Measurements from ENCODE around the gene OR51Q1. TPM values are rescaled to one million over a fixed set of nuclear protein-coding genes. Genes with fewer than 3 reads are reported as not detected.

Gene OR51Q1
- total and polyA plus RNA-seq, 2 experiments from 2014 or later = not detected

DNA sequence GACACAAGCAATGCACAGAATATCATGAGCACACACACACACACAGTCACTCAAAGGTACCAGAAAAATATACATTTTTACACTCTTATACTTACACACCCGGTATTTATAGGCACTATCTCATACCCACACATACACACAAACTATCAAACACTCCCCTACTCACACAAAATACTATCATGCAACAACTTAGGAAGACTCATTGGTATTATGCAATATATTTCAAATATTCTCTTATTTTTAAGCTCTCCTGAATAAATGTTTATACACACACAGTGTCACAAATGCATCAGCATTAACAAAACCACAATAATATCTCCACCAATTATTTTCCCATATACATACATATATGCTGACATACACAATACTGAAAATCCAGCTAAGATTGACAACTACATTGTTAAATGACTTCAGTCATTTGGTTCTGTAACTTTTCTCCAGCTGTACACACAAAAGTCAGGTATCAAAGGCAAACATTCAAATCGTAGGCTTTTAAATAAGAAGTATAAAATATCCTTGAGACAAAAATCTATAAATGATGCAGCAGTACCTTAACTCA lies 22.0 kb downstream of the OR51Q1 start:
- Histone ChIP-seq H4K20me1 (replicated peaks; ENCODE audit: insufficient read depth) (no peaks in the 10 kb centered on the region), H3K4me3 (no peak overlapping the region), H2AFZ (no peak overlapping the region), H3K27ac (ENCODE audit: low read depth) (no peak overlapping the region), H3F3A (replicated peaks; ENCODE audit: low read depth) (no peaks in the 10 kb centered on the region), H3K4me2 (no peak overlapping the region), H3K4me1 (ENCODE audit: insufficient read depth) (no peaks in the 10 kb centered on the region), H3K9me2 (ENCODE audit: insufficient read depth) (peaks cover 6% of the 10 kb centered on the region; the same call in 1 of the 2 replicates), H3K27me3 (ENCODE audit: insufficient read depth) (no peaks in the 10 kb centered on the region), H3K36me3 (ENCODE audit: insufficient read depth) (no peaks in the 10 kb centered on the region), H3K79me2 (replicated peaks; ENCODE audit: insufficient read depth) (no peaks in the 10 kb centered on the region)
- DNase-seq (ENCODE audit: low spot score) (no peak), ATAC-seq (no peak)
- TF ChIP-seq, protein P1, sequence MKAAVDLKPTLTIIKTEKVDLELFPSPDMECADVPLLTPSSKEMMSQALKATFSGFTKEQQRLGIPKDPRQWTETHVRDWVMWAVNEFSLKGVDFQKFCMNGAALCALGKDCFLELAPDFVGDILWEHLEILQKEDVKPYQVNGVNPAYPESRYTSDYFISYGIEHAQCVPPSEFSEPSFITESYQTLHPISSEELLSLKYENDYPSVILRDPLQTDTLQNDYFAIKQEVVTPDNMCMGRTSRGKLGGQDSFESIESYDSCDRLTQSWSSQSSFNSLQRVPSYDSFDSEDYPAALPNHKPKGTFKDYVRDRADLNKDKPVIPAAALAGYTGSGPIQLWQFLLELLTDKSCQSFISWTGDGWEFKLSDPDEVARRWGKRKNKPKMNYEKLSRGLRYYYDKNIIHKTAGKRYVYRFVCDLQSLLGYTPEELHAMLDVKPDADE (IDR thresholded peaks at IDR 0.05) = no peak
- TF ChIP-seq JUNB (IDR thresholded peaks at IDR 0.05; ENCODE audit: unreplicated experiment) = no peak
- no peak for TF ChIP-seq NANOG (IDR thresholded peaks at IDR 0.05; ENCODE audit: borderline replicate concordance)
- TF ChIP-seq EZH2 (IDR thresholded peaks at IDR 0.05; ENCODE audit: low read depth, unreplicated experiment) = no peak
- no peak for TF ChIP-seq ZNF331 (CRISPR knock-in tag; IDR thresholded peaks at IDR 0.05; ENCODE audit: low read depth)
- TF ChIP-seq ZNF114 (CRISPR knock-in tag; IDR thresholded peaks at IDR 0.05) = no peak
- TF ChIP-seq CREB1 (CRISPR knock-in tag; IDR thresholded peaks at IDR 0.05; ENCODE audit: low read depth) = no peak
- TF ChIP-seq EZH2phosphoT487 (IDR thresholded peaks at IDR 0.05; ENCODE audit: unreplicated experiment) = no peak
- no peak for TF ChIP-seq POLR2AphosphoS5 (IDR thresholded peaks at IDR 0.05; ENCODE audit: low read depth)
- TF ChIP-seq, protein P2, sequence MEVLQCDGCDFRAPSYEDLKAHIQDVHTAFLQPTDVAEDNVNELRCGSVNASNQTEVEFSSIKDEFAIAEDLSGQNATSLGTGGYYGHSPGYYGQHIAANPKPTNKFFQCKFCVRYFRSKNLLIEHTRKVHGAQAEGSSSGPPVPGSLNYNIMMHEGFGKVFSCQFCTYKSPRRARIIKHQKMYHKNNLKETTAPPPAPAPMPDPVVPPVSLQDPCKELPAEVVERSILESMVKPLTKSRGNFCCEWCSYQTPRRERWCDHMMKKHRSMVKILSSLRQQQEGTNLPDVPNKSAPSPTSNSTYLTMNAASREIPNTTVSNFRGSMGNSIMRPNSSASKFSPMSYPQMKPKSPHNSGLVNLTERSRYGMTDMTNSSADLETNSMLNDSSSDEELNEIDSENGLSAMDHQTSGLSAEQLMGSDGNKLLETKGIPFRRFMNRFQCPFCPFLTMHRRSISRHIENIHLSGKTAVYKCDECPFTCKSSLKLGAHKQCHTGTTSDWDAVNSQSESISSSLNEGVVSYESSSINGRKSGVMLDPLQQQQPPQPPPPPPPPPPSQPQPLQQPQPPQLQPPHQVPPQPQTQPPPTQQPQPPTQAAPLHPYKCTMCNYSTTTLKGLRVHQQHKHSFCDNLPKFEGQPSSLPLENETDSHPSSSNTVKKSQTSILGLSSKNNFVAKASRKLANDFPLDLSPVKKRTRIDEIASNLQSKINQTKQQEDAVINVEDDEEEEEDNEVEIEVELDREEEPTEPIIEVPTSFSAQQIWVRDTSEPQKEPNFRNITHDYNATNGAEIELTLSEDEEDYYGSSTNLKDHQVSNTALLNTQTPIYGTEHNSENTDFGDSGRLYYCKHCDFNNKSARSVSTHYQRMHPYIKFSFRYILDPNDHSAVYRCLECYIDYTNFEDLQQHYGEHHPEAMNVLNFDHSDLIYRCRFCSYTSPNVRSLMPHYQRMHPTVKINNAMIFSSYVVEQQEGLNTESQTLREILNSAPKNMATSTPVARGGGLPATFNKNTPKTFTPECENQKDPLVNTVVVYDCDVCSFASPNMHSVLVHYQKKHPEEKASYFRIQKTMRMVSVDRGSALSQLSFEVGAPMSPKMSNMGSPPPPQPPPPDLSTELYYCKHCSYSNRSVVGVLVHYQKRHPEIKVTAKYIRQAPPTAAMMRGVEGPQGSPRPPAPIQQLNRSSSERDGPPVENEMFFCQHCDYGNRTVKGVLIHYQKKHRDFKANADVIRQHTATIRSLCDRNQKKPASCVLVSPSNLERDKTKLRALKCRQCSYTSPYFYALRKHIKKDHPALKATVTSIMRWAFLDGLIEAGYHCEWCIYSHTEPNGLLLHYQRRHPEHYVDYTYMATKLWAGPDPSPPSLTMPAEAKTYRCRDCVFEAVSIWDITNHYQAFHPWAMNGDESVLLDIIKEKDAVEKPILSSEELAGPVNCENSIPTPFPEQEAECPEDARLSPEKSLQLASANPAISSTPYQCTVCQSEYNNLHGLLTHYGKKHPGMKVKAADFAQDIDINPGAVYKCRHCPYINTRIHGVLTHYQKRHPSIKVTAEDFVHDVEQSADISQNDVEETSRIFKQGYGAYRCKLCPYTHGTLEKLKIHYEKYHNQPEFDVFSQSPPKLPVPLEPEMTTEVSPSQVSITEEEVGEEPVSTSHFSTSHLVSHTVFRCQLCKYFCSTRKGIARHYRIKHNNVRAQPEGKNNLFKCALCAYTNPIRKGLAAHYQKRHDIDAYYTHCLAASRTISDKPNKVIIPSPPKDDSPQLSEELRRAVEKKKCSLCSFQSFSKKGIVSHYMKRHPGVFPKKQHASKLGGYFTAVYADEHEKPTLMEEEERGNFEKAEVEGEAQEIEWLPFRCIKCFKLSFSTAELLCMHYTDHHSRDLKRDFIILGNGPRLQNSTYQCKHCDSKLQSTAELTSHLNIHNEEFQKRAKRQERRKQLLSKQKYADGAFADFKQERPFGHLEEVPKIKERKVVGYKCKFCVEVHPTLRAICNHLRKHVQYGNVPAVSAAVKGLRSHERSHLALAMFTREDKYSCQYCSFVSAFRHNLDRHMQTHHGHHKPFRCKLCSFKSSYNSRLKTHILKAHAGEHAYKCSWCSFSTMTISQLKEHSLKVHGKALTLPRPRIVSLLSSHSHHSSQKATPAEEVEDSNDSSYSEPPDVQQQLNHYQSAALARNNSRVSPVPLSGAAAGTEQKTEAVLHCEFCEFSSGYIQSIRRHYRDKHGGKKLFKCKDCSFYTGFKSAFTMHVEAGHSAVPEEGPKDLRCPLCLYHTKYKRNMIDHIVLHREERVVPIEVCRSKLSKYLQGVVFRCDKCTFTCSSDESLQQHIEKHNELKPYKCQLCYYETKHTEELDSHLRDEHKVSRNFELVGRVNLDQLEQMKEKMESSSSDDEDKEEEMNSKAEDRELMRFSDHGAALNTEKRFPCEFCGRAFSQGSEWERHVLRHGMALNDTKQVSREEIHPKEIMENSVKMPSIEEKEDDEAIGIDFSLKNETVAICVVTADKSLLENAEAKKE (CRISPR knock-in tag; IDR thresholded peaks at IDR 0.05) = no peak
- no peak for TF ChIP-seq STAT1 (IDR thresholded peaks at IDR 0.05; ENCODE audit: unreplicated experiment)
- TF ChIP-seq, protein P3, sequence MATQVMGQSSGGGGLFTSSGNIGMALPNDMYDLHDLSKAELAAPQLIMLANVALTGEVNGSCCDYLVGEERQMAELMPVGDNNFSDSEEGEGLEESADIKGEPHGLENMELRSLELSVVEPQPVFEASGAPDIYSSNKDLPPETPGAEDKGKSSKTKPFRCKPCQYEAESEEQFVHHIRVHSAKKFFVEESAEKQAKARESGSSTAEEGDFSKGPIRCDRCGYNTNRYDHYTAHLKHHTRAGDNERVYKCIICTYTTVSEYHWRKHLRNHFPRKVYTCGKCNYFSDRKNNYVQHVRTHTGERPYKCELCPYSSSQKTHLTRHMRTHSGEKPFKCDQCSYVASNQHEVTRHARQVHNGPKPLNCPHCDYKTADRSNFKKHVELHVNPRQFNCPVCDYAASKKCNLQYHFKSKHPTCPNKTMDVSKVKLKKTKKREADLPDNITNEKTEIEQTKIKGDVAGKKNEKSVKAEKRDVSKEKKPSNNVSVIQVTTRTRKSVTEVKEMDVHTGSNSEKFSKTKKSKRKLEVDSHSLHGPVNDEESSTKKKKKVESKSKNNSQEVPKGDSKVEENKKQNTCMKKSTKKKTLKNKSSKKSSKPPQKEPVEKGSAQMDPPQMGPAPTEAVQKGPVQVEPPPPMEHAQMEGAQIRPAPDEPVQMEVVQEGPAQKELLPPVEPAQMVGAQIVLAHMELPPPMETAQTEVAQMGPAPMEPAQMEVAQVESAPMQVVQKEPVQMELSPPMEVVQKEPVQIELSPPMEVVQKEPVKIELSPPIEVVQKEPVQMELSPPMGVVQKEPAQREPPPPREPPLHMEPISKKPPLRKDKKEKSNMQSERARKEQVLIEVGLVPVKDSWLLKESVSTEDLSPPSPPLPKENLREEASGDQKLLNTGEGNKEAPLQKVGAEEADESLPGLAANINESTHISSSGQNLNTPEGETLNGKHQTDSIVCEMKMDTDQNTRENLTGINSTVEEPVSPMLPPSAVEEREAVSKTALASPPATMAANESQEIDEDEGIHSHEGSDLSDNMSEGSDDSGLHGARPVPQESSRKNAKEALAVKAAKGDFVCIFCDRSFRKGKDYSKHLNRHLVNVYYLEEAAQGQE (IDR thresholded peaks at IDR 0.05; ENCODE audit: unreplicated experiment) = no peak
- TF ChIP-seq, protein P4, sequence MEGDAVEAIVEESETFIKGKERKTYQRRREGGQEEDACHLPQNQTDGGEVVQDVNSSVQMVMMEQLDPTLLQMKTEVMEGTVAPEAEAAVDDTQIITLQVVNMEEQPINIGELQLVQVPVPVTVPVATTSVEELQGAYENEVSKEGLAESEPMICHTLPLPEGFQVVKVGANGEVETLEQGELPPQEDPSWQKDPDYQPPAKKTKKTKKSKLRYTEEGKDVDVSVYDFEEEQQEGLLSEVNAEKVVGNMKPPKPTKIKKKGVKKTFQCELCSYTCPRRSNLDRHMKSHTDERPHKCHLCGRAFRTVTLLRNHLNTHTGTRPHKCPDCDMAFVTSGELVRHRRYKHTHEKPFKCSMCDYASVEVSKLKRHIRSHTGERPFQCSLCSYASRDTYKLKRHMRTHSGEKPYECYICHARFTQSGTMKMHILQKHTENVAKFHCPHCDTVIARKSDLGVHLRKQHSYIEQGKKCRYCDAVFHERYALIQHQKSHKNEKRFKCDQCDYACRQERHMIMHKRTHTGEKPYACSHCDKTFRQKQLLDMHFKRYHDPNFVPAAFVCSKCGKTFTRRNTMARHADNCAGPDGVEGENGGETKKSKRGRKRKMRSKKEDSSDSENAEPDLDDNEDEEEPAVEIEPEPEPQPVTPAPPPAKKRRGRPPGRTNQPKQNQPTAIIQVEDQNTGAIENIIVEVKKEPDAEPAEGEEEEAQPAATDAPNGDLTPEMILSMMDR (conservative IDR thresholded peaks at IDR 0.05; ENCODE audit: low read depth in 2 of 2) = no peak
- no peak overlapping the region for H3K4me3 Mint-ChIP-seq
- H3K27ac Mint-ChIP-seq = no peak overlapping the region
- H3K9me3 Mint-ChIP-seq = no peaks in the 10 kb centered on the region
- no peaks in the 10 kb centered on the region for H3K36me3 Mint-ChIP-seq (ENCODE audit: low read depth)
- H3K27me3 Mint-ChIP-seq (ENCODE audit: insufficient read depth, low read depth, poor library complexity) = peaks cover 1% of the 10 kb centered on the region
- no peaks in the 10 kb centered on the region for H3K4me1 Mint-ChIP-seq
